ENCODE results near the gene TUBAL3.

- TF ChIP-seq CTCF (IDR thresholded peaks at IDR 0.05) (no peak), POLR2A (IDR thresholded peaks at IDR 0.05) (no peak)
Observed at GRCh38 chr10:5343561-5343960, 61.1 kb downstream of the TUBAL3 start.
